K562 (cell line): ENCODE measurements around the gene DDX51. TPM values are rescaled to one million over a fixed set of nuclear protein-coding genes. Genes with fewer than 3 reads are reported as not detected.
A peak's percentile ranks its signal among the peaks of the same experiment; 100 is the strongest.

Experiments
- ATAC-seq: fragments of 200-7000 bp; cut with Tn5 transposase; 3 replicates; pipeline ENCODE4 v1.9.1; 2020; ENCODE audit warnings: moderate library complexity
- BruUV-seq: library from RNA; stranded (reverse); fragments of 400-500 nt; replicated peaks from 2 replicates; lab custom pipeline; 2021; lab: Mats Ljungman, UMichigan
- CTCF ChIA-PET: fragments of 300-600 bp; formaldehyde crosslinking; extraction: SDS; loops from one replicate; lab custom pipeline; 2021; ENCODE audit warnings: low intra/inter-chr PET ratio; lab: Yijun Ruan, JAX
- POLR2A ChIA-PET: fragments of 300-600, 350-650 bp; sonication (Branson Sonifier 250); formaldehyde crosslinking; extraction: SDS; loops from one replicate; lab custom pipeline; 2021; ENCODE audit warnings: antibody characterized with exemption, inconsistent platforms; lab: Yijun Ruan, JAX
- DNase-seq, 4 experiments: peaks; one replicate each; pipeline versions ENCODE4 v3.0.0 to v3.0.0-alpha.2; 2011 to 2018; ENCODE audit warnings: low spot score in 3 of 4, mixed read lengths in 3 of 4; ENCODE audit errors: extremely low read depth in 1 of 4
- FAIRE-seq: peaks from 2 replicates; lab custom pipeline; 2011; peaks lifted over from hg19 to GRCh38; lab: Jason Lieb, UNC
- H2AFZ ChIP-seq: 2 replicates; pipeline ENCODE4 v1.6.0; 2011; ENCODE audit warnings: low read depth, low read length, control low read depth, inconsistent platforms
- H3K27ac ChIP-seq: fragments of 200-600 bp; 3 replicates; pipeline ENCODE4 v1.8.0; 2011; ENCODE audit warnings: low read depth, mild to moderate bottlenecking, control low read depth, inconsistent platforms, low read length, moderate library complexity, mixed read lengths; ENCODE audit errors: extremely low read depth
- H3K27me3 ChIP-seq, 2 experiments: fragments of 300-600 bp in 1 of 2; 2 replicates in 1 of 2; 3 replicates in 1 of 2; pipeline versions ENCODE4 v1.6.0 to v1.8.0; 2011; ENCODE audit warnings: inconsistent platforms in 2 of 2, low read length in 2 of 2, mild to moderate bottlenecking in 1 of 2, mixed read lengths in 1 of 2, moderate library complexity in 1 of 2; ENCODE audit not compliant: control insufficient read depth in 2 of 2, insufficient read depth in 2 of 2
- H3K36me3 ChIP-seq: fragments of 300-600 bp; 3 replicates; pipeline ENCODE4 v1.8.0; 2011; ENCODE audit warnings: mild to moderate bottlenecking, low read length, inconsistent platforms; ENCODE audit not compliant: control insufficient read depth, insufficient read depth
- H3K4me1 ChIP-seq, 2 experiments: fragments of 200-600 bp in 1 of 2; replicated peaks in 1 of 2; 2 replicates in 1 of 2; 3 replicates in 1 of 2; pipeline versions ENCODE4 v1.5.1 to v1.8.0; 2011; ENCODE audit warnings: inconsistent platforms in 2 of 2, low read length in 2 of 2, mild to moderate bottlenecking in 1 of 2, mixed read lengths in 1 of 2, moderate library complexity in 1 of 2; ENCODE audit not compliant: control insufficient read depth in 2 of 2, insufficient read depth in 2 of 2
- H3K4me2 ChIP-seq: 2 replicates; pipeline ENCODE4 v1.6.1; 2011; ENCODE audit warnings: low read length, control low read depth, inconsistent platforms, mixed read lengths; ENCODE audit not compliant: insufficient read depth
- H3K4me3 ChIP-seq: fragments of 200-600 bp; sonication (generic), shearing (Covaris generic); 2 replicates; pipeline ENCODE4 v1.5.1; 2016; ENCODE audit warnings: control low read depth, inconsistent platforms
- H3K79me2 ChIP-seq: fragments of 200-600 bp; 3 replicates; pipeline ENCODE4 v1.8.0; 2011; ENCODE audit warnings: low read length, inconsistent platforms; ENCODE audit not compliant: control insufficient read depth, insufficient read depth
- H3K9ac ChIP-seq, 2 experiments: 2 replicates each; pipeline versions ENCODE4 v1.6.0 to v1.6.1; 2011; ENCODE audit warnings: low read depth in 2 of 2, low read length in 2 of 2, control low read depth in 1 of 2, inconsistent platforms in 1 of 2, mild to moderate bottlenecking in 1 of 2, mixed read lengths in 1 of 2; ENCODE audit not compliant: insufficient read depth in 1 of 2
- H3K9me1 ChIP-seq: one replicate; pipeline ENCODE4 v1.6.0; 2011; ENCODE audit warnings: inconsistent platforms, mild to moderate bottlenecking, low read length, moderate library complexity; ENCODE audit not compliant: control insufficient read depth, insufficient read depth
- H3K9me3 ChIP-seq: replicated peaks from 2 replicates; pipeline ENCODE4 v1.5.1; 2011; ENCODE audit warnings: low read depth, low read length, inconsistent platforms; ENCODE audit not compliant: control insufficient read depth, insufficient read depth
- H4K20me1 ChIP-seq: replicated peaks from 2 replicates; pipeline ENCODE4 v1.6.1; 2011; ENCODE audit warnings: low read length, inconsistent platforms, mixed read lengths; ENCODE audit not compliant: control insufficient read depth, insufficient read depth
- NCOA6 ChIP-seq: fragments of 450-650 bp; IDR thresholded peaks from 2 replicates; pipeline ENCODE4 v1.6.1; 2017; ENCODE audit warnings: mild to moderate bottlenecking
- NUFIP1 ChIP-seq: fragments of 450-650 bp; IDR thresholded peaks from 2 replicates; pipeline ENCODE4 v1.6.1; 2018; ENCODE audit not compliant: partially characterized antibody
- PTBP1 ChIP-seq: fragments of 200-400 bp; formaldehyde crosslinking; IDR thresholded peaks from 2 replicates; pipeline ENCODE4 v1.6.1; 2017; ENCODE audit warnings: low read depth, low read length
- ZC3H8 ChIP-seq: fragments of 450-650 bp; IDR thresholded peaks from 2 replicates; pipeline ENCODE4 v1.6.1; 2017
- ZNF586 ChIP-seq: fragments of 450-650 bp; formaldehyde crosslinking; conservative IDR thresholded peaks from 2 replicates; pipeline ENCODE4 v1.4.0; 2020; ENCODE audit warnings: mild to moderate bottlenecking, moderate library complexity
- WGBS: fragments of 100-300 bp; shearing (Covaris generic); methylation state at CpG from one replicate; pipeline ENCODE4 v1.1.6; 2016; ENCODE audit warnings: low coverage, mixed read lengths; ENCODE audit not compliant: insufficient coverage; ENCODE audit errors: missing lambda C conversion rate; 5-methylcytosine and 5-hydroxymethylcytosine counted together
- in situ Hi-C: fragments of 300-500 bp; cut with MboI; formaldehyde crosslinking; loops from 4 replicates; pipeline ENCODE4 v1.15.0; 2018; ENCODE audit warnings: inconsistent platforms, mixed read lengths
- intact Hi-C: fragments of 100-400 bp; cut with micrococcal nuclease; formaldehyde crosslinking; loops from 2 replicates; pipeline ENCODE4 v1.14.2; 2022
- polyA plus RNA-seq, 8 experiments: library from polyadenylated mRNA; depleted of rRNA in 4 of 8; stranded (reverse) in 5 of 8; unstranded in 3 of 8; fragments of >200 nt; fragmentation: Nextera tagmentation in 2 of 8; fragmentation: Illumina TruSeq in 1 of 8; extraction: Ambion mirVana in 2 of 8; extraction: Trizol in 1 of 8; gene quantifications; 2 replicates each; pipeline versions ENCODE4 v1.2.1 to v1.2.3, GENCODE V29; 2011 to 2014; ENCODE audit warnings: inconsistent platforms in 1 of 8, missing spikeins in 1 of 8
- total RNA-seq, 7 experiments: library from RNA; depleted of rRNA in 6 of 7; stranded (reverse); fragments of >200 nt in 6 of 7; fragmentation: Illumina TruSeq in 2 of 7; extraction: Trizol in 2 of 7; gene quantifications; 2 replicates each; pipeline versions ENCODE4 v1.2.1 to v1.2.3, GENCODE V29; 2011 to 2021; ENCODE audit warnings: low replicate concordance in 1 of 7
- TF ChIP-seq, protein P1 (sequence below): fragments of 250-450 bp; sonication (Bioruptor Pico); IDR thresholded peaks from 2 replicates; pipeline ENCODE4 v1.5.0; 2021; ENCODE audit warnings: mild to moderate bottlenecking, moderate library complexity

The DDX51 gene
- total and polyA plus RNA-seq, 9 of the 15 experiments (the other 6 are each of a cell fraction or from before 2014, with no cell fraction given), result 1.1 to 35.9 (median 12.4) TPM

DNA sequence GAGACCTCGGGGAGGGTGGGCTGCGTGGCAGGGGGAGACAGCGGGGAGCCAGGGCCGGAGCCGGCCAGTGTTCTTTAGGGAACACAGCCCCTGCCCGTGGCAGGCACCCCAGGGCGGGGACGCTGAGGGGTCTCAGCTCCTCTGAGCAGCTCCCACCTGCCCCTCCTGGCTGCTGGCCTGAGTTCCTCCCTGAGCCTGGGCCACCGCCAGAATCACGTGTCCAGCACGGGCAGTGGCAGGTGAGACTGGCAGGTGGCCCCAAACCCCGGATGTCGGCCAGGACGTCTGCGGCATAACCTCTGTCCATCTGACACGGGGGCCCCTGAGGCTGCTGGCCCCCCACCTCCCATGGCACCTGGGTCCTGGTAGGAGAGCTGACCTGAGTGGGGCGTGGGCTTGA, 25.3 kb upstream of the DDX51 start:
- TF ChIP-seq, protein P1, sequence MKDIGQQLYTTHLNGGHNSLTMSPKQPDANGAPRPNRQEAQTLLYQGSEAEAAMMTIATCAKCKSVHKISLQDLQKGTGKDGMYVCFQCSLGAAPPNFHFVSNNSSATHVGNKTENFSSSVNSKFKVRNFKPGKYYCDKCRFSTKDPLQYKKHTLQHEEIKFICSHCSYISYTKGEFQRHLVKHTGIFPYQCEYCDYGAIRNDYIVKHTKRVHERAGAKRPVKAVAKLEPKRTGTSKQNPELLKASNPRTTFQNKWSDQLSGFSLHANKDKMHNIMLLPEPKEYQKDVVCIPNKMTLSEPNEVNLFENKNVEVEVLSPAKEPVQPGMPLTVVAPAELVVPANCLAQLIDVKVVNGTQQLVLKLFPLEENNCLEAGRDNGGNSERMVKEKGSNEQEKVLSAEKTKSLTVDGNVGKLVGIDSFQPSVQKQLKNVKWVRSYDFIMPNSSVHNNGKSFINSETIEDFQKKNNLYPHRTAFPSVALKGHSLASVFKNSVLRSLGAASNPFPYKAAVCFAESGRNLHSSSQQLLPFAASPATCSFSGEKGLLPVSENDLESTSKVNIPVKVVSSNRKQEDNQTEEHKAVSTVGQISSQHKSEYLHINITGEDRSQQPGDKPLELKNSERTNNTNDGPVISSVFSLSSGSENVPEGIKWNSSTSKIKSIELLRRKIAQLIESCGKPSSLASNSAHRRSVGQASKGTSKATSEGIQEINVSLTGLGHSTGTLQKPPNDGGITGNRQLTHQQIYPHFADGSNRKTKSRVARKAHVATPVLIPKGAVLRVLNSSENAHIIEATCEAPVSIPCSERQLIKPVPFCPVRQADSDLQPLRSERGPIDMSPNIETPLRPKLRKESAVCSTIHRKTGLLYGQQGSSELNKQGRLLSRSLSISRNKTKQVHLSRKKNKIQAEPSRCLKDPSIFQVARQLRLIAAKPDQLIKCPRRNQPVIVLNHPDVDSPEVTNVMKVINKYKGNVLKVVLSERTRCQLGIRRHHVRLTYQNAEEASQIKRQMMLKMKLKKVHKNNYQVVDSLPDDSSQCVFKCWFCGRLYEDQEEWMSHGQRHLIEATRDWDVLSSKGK (CRISPR knock-in tag), result no peak
- TF ChIP-seq PTBP1 (no peak), NCOA6 (no peak), ZC3H8 (no peak), ZNF586 (CRISPR knock-in tag) (no peak), NUFIP1 (no peak)
- Histone ChIP-seq H3K9me1 (no peaks in the 10 kb centered on the region), H3K27ac (no peak overlapping the region), H2AFZ (no peak overlapping the region), H3K36me3 (no peaks in the 10 kb centered on the region), H3K4me2 (no peak overlapping the region), H3K4me1 (peaks cover 0 to 52% of the 10 kb centered on the region in 2 experiments; a peak in 4 of 5 replicates), H3K4me3 (no peak overlapping the region), H3K27me3 (peaks cover 35 to 49% of the 10 kb centered on the region in 2 experiments; a peak in 4 of 5 replicates), H3K9me3 (no peaks in the 10 kb centered on the region), H3K79me2 (no peaks in the 10 kb centered on the region), H4K20me1 (peaks cover 10% of the 10 kb centered on the region; the same call in 1 of the 2 replicates), H3K9ac (peak overlapping the region in 1 of 2 experiments; percentile 22; a peak in 1 of 4 replicates)
- in situ Hi-C loops (no loop called here), intact Hi-C loops (no loop called here)
- ChIA-PET CTCF (no interaction called here), POLR2A (interaction anchor here (0.7 kb wide), 1 partner anchor 356 kb away, joined by 3 read pairs; no protein-coding TSS in a partner anchor)
- FAIRE-seq (no peak), ATAC-seq (no peak), DNase-seq (no peak)
- BruUV-seq, result no TSS peak
- 29% methylated on average over 12 of the region's 17 CpGs for WGBS
